Measurements from ENCODE around the gene STATH. TPM values are rescaled to one million over a fixed set of nuclear protein-coding genes. Genes with fewer than 3 reads are reported as not detected.
"Not testable (repeated sequence)": the region's sequence is repeated elsewhere in the genome, so short reads cannot be mapped to it uniquely, and the experiment has no call there.

The STATH gene
- total RNA-seq, 1 donor from 2014 or later, result not detected

DNA sequence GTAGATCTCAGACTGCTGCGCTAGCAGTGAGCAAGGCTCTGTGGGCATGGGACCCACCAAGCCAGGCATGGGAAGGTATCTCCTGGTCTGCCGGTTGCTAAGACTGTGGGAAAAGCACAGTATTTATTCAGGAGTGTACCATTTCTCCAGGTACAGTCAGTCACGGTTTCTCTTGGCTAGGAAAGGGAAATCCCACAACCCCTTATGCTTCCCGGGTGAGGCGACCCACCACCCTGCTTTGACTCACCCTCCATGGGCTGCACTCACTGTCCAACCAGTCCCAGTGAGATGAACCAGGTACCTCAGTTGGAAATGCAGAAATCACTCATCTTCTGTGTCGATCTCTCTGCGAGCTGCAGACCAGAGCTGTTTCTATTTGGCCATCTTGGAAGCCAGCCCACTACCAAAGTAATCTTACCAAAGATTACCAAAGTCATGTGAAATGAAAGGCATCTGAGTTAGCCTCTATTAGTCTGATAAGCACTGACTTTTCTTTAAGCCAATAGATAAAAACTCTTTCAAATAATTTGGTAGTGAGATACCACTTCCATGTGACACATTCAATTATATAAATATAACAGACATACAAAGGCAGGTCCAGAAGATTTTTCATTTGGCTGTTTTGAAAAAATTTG, 46.0 kb downstream of the STATH start:
- DNase-seq (ENCODE audit: missing footprints) (no peak), ATAC-seq (no peak)
- intact Hi-C loops (cut with DNase I), result no loop called here

DNA sequence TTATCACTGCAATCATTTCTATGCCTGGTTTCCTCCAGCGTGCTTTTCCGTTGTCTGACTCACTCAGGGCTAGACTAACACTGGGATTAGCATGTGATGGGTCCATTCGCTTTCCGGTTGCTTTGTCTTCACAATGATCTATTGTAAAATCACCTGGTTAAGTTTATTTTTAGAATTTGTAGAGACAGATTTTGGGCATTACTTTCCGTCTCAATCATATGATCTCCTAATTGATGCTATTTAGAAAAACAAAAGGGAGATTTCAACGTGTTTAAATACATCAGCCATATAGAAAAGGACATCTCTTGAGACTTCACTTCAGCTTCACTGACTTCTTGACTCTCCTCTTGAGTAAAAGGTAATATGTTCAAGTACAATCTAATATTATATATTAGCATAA, 54.4 kb downstream of the STATH start, which contains the start of gene HTN1:
Gene HTN1, plus strand, starts transcription at position 301 of the 400 bp plus-strand sequence. CDS start 2,639 bp downstream, outside the sequence.
- intact Hi-C loops (cut with DNase I), result not testable (repeated sequence)

More for the DNA sequence above, 54.4 kb downstream of the STATH start, which contains the start of gene HTN1:
- not testable (repeated sequence) for ATAC-seq; DNase-seq (ENCODE audit: missing footprints)

Other genes with a start within 250 kb of the STATH start
- gene SULT1B1, start 235.3 kb upstream of the STATH start, total RNA-seq, result 0.65 TPM
- gene SULT1E1, start 135.8 kb upstream of the STATH start, total RNA-seq, result not detected
- not detected for gene CSN1S1, start 64.9 kb upstream of the STATH start, total RNA-seq
- gene CSN2, start 30.2 kb upstream of the STATH start, total RNA-seq, result not detected
- gene HTN3, start 32.5 kb downstream of the STATH start, total RNA-seq, result not detected
- not detected for gene HTN1, start 54.5 kb downstream of the STATH start, total RNA-seq
- not detected for gene PRR27, start 158.3 kb downstream of the STATH start, total RNA-seq
- gene ODAM, start 199.8 kb downstream of the STATH start, total RNA-seq, result not detected
- not detected for gene FDCSP, start 230.2 kb downstream of the STATH start, total RNA-seq
- not detected for gene CSN3, start 246.6 kb downstream of the STATH start, total RNA-seq

All from Right ventricle myocardium inferior (tissue), 1 donor.